MCF 10A (cell line): ENCODE results near the gene BARHL1. TPM values are rescaled to one million over a fixed set of nuclear protein-coding genes. Genes with fewer than 3 reads are reported as not detected.

Experiments
- BruUV-seq: library from RNA; stranded (reverse); fragments of 400-500 nt; replicated peaks from 2 replicates; lab custom pipeline; 2021; lab: Mats Ljungman, UMichigan
- CTCF ChIA-PET: fragments of 300-600 bp; sonication (Branson Sonifier 250); formaldehyde crosslinking; extraction: SDS; loops from one replicate; lab custom pipeline; 2021; ENCODE audit warnings: antibody characterized with exemption, inconsistent platforms; lab: Yijun Ruan, JAX
- POLR2A ChIA-PET: fragments of 300-600, 350-650 bp; sonication (Branson Sonifier 250); formaldehyde crosslinking; extraction: SDS; loops from one replicate; lab custom pipeline; 2020; ENCODE audit warnings: antibody characterized with exemption, inconsistent platforms; lab: Yijun Ruan, JAX
- DNase-seq: peaks from one replicate; pipeline ENCODE4 v3.0.0-alpha.2; 2018; ENCODE audit not compliant: unreplicated experiment
- H3K27ac Mint-ChIP-seq: one replicate; pipeline ENCODE4 v1.8.0; 2022; ENCODE audit warnings: mild to moderate bottlenecking, low read depth, mixed read lengths; ENCODE audit not compliant: unreplicated experiment
- H3K27me3 Mint-ChIP-seq: one replicate; pipeline ENCODE4 v1.8.0; 2022; ENCODE audit warnings: mixed read lengths; ENCODE audit not compliant: insufficient read depth, unreplicated experiment
- H3K36me3 Mint-ChIP-seq: one replicate; pipeline ENCODE4 v1.8.0; 2022; ENCODE audit warnings: mild to moderate bottlenecking, moderate library complexity, mixed read lengths; ENCODE audit not compliant: insufficient read depth, unreplicated experiment
- H3K4me1 Mint-ChIP-seq: one replicate; pipeline ENCODE4 v1.8.0; 2022; ENCODE audit warnings: mixed read lengths; ENCODE audit not compliant: insufficient read depth, unreplicated experiment
- H3K4me3 Mint-ChIP-seq: one replicate; pipeline ENCODE4 v1.8.0; 2022; ENCODE audit warnings: mild to moderate bottlenecking, moderate library complexity, mixed read lengths; ENCODE audit not compliant: unreplicated experiment
- H3K9me3 Mint-ChIP-seq: one replicate; pipeline ENCODE4 v1.8.0; 2022; ENCODE audit warnings: mixed read lengths; ENCODE audit not compliant: unreplicated experiment
- intact Hi-C: fragments of 100-400 bp; cut with micrococcal nuclease; formaldehyde crosslinking; loops from 2 replicates; pipeline ENCODE4 v1.14.1; 2022
- total RNA-seq: library from RNA; stranded (reverse); gene quantifications from 2 replicates; pipeline ENCODE4 v1.2.3, GENCODE V29; 2022
- TF ChIP-seq, protein P1 (sequence below): fragments of 200-600 bp; IDR thresholded peaks from one replicate; pipeline ENCODE4 v1.8.0; 2022; ENCODE audit warnings: antibody characterized with exemption, mild to moderate bottlenecking; ENCODE audit not compliant: unreplicated experiment

BARHL1 gene
- total RNA-seq, 1 experiment from 2014 or later, result not detected

DNA sequence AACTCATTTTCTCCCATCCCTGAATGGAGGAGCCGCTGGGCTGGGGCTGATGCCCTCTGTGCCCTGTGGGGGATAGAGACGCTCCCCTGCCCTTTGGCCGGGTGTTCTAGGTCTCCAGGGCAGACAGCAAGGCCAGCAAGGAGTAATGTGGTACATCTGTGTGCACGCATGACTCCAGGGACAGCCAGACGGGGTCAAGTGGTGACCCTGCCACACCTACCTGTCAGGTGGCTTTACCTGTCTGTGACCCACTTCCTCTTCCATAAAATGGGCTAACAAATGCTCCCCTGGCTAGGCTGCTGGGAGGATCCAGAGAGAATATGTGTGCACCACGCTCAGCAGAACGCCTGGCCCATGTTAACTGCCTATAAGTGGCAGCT is 35.4 kb upstream of the BARHL1 start:
- BruUV-seq, result no TSS peak
- Mint-ChIP-seq H3K36me3 (no peaks in the 10 kb centered on the region), H3K27me3 (peaks cover 68% of the 10 kb centered on the region), H3K9me3 (no peaks in the 10 kb centered on the region), H3K27ac (no peak overlapping the region), H3K4me1 (no peaks in the 10 kb centered on the region), H3K4me3 (no peak overlapping the region)
- POLR2A ChIA-PET, result no interaction called here
- intact Hi-C loops, result no loop called here
- CTCF ChIA-PET, result interaction anchor here (0.7 kb wide), 2 partner anchors 32 to 1294 kb away, joined by 3 to 4 read pairs; no protein-coding TSS in a partner anchor
- no peak for DNase-seq
- TF ChIP-seq, protein P1, sequence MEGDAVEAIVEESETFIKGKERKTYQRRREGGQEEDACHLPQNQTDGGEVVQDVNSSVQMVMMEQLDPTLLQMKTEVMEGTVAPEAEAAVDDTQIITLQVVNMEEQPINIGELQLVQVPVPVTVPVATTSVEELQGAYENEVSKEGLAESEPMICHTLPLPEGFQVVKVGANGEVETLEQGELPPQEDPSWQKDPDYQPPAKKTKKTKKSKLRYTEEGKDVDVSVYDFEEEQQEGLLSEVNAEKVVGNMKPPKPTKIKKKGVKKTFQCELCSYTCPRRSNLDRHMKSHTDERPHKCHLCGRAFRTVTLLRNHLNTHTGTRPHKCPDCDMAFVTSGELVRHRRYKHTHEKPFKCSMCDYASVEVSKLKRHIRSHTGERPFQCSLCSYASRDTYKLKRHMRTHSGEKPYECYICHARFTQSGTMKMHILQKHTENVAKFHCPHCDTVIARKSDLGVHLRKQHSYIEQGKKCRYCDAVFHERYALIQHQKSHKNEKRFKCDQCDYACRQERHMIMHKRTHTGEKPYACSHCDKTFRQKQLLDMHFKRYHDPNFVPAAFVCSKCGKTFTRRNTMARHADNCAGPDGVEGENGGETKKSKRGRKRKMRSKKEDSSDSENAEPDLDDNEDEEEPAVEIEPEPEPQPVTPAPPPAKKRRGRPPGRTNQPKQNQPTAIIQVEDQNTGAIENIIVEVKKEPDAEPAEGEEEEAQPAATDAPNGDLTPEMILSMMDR, result no peak

DNA sequence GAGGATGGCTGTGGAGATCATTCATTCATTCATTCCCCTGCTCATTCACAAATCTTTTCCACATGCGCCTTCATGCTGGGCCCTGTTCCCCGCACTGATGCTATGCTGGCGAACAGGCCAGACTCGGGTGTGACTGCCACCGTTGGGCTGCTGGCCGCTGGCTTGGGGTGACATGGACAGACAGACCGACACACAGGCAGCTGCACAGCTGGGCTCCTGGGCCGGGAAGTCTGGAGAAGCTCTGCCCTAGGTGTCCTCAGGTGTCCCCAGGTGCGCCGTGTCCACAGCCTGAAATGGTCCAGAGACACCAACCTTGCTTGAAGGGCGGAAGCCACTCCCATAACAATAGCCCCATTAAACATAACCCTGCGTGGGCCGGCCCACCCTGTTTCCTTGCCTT is 35.0 kb upstream of the BARHL1 start:
- DNase-seq, result no peak
- H3K9me3 Mint-ChIP-seq, result no peaks in the 10 kb centered on the region
- H3K4me3 Mint-ChIP-seq, result no peak overlapping the region
- no TSS peak for BruUV-seq
- CTCF ChIA-PET, result no interaction called here
- no peaks in the 10 kb centered on the region for H3K36me3 Mint-ChIP-seq
- TF ChIP-seq, protein P1, result no peak
- H3K27ac Mint-ChIP-seq, result no peak overlapping the region
- POLR2A ChIA-PET, result no interaction called here
- no peaks in the 10 kb centered on the region for H3K4me1 Mint-ChIP-seq
- intact Hi-C loops, result no loop called here
- H3K27me3 Mint-ChIP-seq, result peaks cover 68% of the 10 kb centered on the region

DNA sequence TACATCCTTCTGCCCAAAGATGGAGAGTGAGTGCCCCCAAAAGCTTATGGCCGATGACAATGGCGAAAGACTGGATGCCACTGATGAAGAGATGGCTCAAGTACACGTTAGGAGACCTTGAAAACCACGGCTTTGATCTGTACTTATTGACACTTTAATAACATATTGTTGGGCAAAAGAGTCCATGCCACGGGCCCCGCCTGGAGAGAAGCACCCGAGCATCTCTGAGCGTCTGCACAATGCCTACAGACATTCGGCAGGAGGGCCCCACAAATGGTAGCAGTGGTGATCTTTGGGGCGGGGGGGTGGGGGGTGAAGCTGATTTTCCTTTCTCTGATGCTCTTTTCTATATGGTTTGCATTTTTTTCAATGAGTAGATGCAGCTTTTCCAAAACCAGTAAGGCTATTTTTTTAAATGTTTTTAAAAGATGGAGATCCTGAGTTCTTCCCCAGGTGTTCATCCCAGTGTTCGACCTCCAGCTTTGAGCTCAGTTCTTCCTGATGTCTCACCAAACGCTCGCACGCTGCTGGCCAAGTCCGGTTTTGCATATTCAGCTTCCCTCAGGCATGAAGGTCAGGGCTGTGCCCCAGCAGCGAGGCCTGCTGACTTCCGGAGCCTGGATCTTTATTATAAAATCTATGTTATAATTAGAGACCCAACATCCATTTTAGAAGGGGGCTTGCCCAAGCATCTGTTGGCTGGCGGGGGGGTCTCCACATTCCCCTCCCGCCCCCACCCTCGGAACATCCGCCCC is 34.3 kb upstream of the BARHL1 start:
- no peak overlapping the region for H3K27ac Mint-ChIP-seq
- H3K4me3 Mint-ChIP-seq, result no peak overlapping the region
- intact Hi-C loops, result no loop called here
- ChIA-PET POLR2A (no interaction called here), CTCF (interaction anchor here (0.6 kb wide), 1 partner anchor 285 kb away, joined by 4 read pairs; no protein-coding TSS in a partner anchor)
- TF ChIP-seq, protein P1, result no peak
- H3K4me1 Mint-ChIP-seq, result no peaks in the 10 kb centered on the region
- DNase-seq, result no peak
- BruUV-seq, result no TSS peak
- H3K27me3 Mint-ChIP-seq, result peaks cover 65% of the 10 kb centered on the region
- no peaks in the 10 kb centered on the region for H3K9me3 Mint-ChIP-seq
- H3K36me3 Mint-ChIP-seq, result no peaks in the 10 kb centered on the region

DNA sequence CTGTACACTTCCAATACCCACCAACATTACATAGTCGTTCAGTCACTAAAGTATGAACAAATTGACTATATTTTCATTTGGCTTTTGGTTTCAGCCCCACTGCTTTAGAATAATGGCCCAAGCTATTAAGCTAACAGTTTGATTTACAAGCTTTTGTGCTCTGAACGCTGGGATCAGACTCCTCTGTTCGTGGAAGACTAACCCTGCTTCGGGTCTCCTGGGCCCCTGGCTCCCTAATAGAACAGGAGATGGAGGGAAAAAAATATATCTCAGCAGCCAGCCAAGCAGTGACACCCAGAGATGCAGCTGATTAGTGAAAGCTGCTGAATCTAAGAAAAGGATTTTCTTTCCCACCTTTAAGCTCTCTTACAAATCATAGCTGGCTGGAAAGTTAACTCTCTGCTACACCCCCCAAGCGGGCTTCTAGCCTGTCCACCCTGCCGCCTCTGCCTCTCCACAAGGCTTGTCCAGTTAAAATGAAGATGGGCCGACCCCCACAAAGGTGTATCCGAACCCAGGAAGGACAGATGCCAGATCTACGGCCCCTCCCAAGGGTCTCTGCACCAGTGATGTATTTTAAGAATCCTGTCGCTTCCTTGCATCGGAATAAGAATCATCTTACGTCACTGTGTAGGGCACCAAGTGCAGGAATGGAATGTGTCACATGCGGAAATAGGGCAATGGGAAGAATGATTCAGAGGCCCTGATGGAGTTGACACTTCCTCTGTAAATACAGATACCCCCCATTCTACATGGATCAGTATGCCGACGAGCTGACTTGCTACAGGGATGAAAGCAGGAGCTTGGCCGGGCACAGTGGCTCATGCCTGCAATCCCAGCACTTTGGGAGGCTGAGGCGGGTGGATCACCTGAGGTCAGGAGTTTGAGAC is 33.4 kb upstream of the BARHL1 start:
- Mint-ChIP-seq H3K4me3 (no peak overlapping the region), H3K36me3 (no peaks in the 10 kb centered on the region), H3K27me3 (peaks cover 65% of the 10 kb centered on the region), H3K4me1 (no peaks in the 10 kb centered on the region), H3K9me3 (no peaks in the 10 kb centered on the region), H3K27ac (no peak overlapping the region)
- POLR2A ChIA-PET, result no interaction called here
- no peak for DNase-seq
- intact Hi-C loops, result no loop called here
- CTCF ChIA-PET, result interaction anchor here (0.6 to 0.9 kb wide), 3 partner anchors 23 to 284 kb away, joined by 3 to 4 read pairs (median 3); no protein-coding TSS in a partner anchor
- TF ChIP-seq, protein P1, result no peak
- no TSS peak for BruUV-seq
